H9 (cell line): Measurements from ENCODE around the gene FAM221B. TPM values are rescaled to one million over a fixed set of nuclear protein-coding genes. Genes with fewer than 3 reads are reported as not detected.

Experiments used
- DNase-seq: peaks from one replicate; pipeline ENCODE4 v3.0.0-alpha.2; 2017
- H2AFZ ChIP-seq: one replicate; pipeline ENCODE4 v1.6.1; 2013; ENCODE audit warnings: mild to moderate bottlenecking, low read length, control low read depth, moderate library complexity
- H2AK5ac ChIP-seq: 2 replicates; pipeline ENCODE4 v1.6.1; 2013; ENCODE audit warnings: low read length, control low read depth, mixed read lengths; ENCODE audit not compliant: insufficient read length
- H2BK120ac ChIP-seq: one replicate; pipeline ENCODE4 v1.6.1; 2013; ENCODE audit warnings: low read depth, mild to moderate bottlenecking, low read length, control low read depth, inconsistent platforms; ENCODE audit not compliant: poor library complexity, severe bottlenecking
- H2BK12ac ChIP-seq: 2 replicates; pipeline ENCODE4 v1.6.1; 2013; ENCODE audit warnings: low read length, control low read depth, mixed read lengths, low read depth; ENCODE audit not compliant: insufficient read length
- H2BK15ac ChIP-seq: 2 replicates; pipeline ENCODE4 v1.6.1; 2013; ENCODE audit warnings: low read depth, low read length, control low read depth
- H2BK20ac ChIP-seq: one replicate; pipeline ENCODE4 v1.6.1; 2013; ENCODE audit warnings: low read depth, mild to moderate bottlenecking, low read length, control low read depth, inconsistent platforms; ENCODE audit not compliant: poor library complexity, severe bottlenecking
- H2BK5ac ChIP-seq: 2 replicates; pipeline ENCODE4 v1.6.1; 2013; ENCODE audit warnings: low read length, control low read depth, mixed read lengths; ENCODE audit not compliant: insufficient read length
- H3K14ac ChIP-seq: 2 replicates; pipeline ENCODE4 v1.6.1; 2013; ENCODE audit warnings: low read length, control low read depth; ENCODE audit not compliant: insufficient read depth
- H3K18ac ChIP-seq: 2 replicates; pipeline ENCODE4 v1.6.1; 2013; ENCODE audit warnings: low read depth, mild to moderate bottlenecking, mixed read lengths, low read length, control low read depth; ENCODE audit not compliant: insufficient read length
- H3K23ac ChIP-seq: 2 replicates; pipeline ENCODE4 v1.6.1; 2013; ENCODE audit warnings: low read length, control low read depth, mixed read lengths, low read depth; ENCODE audit not compliant: insufficient read length
- H3K23me2 ChIP-seq: 2 replicates; pipeline ENCODE4 v1.6.1; 2013; ENCODE audit warnings: low read depth, mild to moderate bottlenecking, mixed read lengths, low read length, control low read depth; ENCODE audit not compliant: insufficient read length, poor library complexity, severe bottlenecking
- H3K27ac ChIP-seq: 2 replicates; pipeline ENCODE4 v1.5.1; 2013; ENCODE audit warnings: low read length, control low read depth, mixed read lengths, low read depth; ENCODE audit not compliant: insufficient read length
- H3K27me3 ChIP-seq: 2 replicates; pipeline ENCODE4 v1.6.1; 2013; ENCODE audit warnings: low read length, control low read depth, inconsistent platforms; ENCODE audit not compliant: insufficient read depth
- H3K4ac ChIP-seq: 2 replicates; pipeline ENCODE4 v1.6.1; 2013; ENCODE audit warnings: low read depth, mild to moderate bottlenecking, control low read depth, inconsistent platforms, low read length, moderate library complexity
- H3K4me1 ChIP-seq: 2 replicates; pipeline ENCODE4 v1.6.1; 2013; ENCODE audit warnings: low read length, control low read depth, inconsistent platforms; ENCODE audit not compliant: insufficient read depth
- H3K4me2 ChIP-seq: 2 replicates; pipeline ENCODE4 v1.6.1; 2013; ENCODE audit warnings: low read length, control low read depth, mixed read lengths; ENCODE audit not compliant: insufficient read length, insufficient read depth
- H3K56ac ChIP-seq: 2 replicates; pipeline ENCODE4 v1.6.1; 2013; ENCODE audit warnings: low read depth, mild to moderate bottlenecking, mixed read lengths, low read length, control low read depth; ENCODE audit not compliant: insufficient read length
- H3K79me1 ChIP-seq: 2 replicates; pipeline ENCODE4 v1.6.1; 2013; ENCODE audit warnings: low read depth, mild to moderate bottlenecking, moderate library complexity, low read length, control low read depth, inconsistent platforms; ENCODE audit not compliant: insufficient read depth, poor library complexity, severe bottlenecking
- H3K79me2 ChIP-seq: 2 replicates; pipeline ENCODE4 v1.6.1; 2013; ENCODE audit warnings: low read length, control low read depth, inconsistent platforms; ENCODE audit not compliant: insufficient read depth
- H3K9ac ChIP-seq: 2 replicates; pipeline ENCODE4 v1.6.1; 2013; ENCODE audit warnings: low read length, control low read depth, mixed read lengths; ENCODE audit not compliant: insufficient read length; ENCODE audit errors: extremely low read depth
- H3K9me3 ChIP-seq: one replicate; pipeline ENCODE4 v1.6.1; 2013; ENCODE audit warnings: low read depth, low read length, inconsistent platforms; ENCODE audit not compliant: control insufficient read depth
- H3T11ph ChIP-seq: one replicate; pipeline ENCODE4 v1.6.1; 2013; ENCODE audit warnings: mild to moderate bottlenecking, low read length, control low read depth, inconsistent platforms
- H4K20me1 ChIP-seq: one replicate; pipeline ENCODE4 v1.6.1; 2013; ENCODE audit not compliant: control insufficient read depth, insufficient read length, insufficient read depth
- H4K5ac ChIP-seq: 2 replicates; pipeline ENCODE4 v1.6.1; 2013; ENCODE audit warnings: low read depth, mild to moderate bottlenecking, mixed read lengths, low read length, control low read depth; ENCODE audit not compliant: insufficient read length
- H4K8ac ChIP-seq: replicated peaks from 2 replicates; pipeline ENCODE4 v1.6.1; 2013; ENCODE audit warnings: low read length, control low read depth, mixed read lengths, low read depth; ENCODE audit not compliant: insufficient read length
- H4K91ac ChIP-seq: 2 replicates; pipeline ENCODE4 v1.6.1; 2013; ENCODE audit warnings: low read depth, mild to moderate bottlenecking, moderate library complexity, mixed read lengths, low read length, control low read depth; ENCODE audit not compliant: insufficient read length
- H3K27ac Mint-ChIP-seq, 3 experiments: 2 replicates in 2 of 3; 3 replicates in 1 of 3; pipeline ENCODE4 v1.8.0; 2020 to 2021; ENCODE audit warnings: mixed read lengths in 3 of 3, mild to moderate bottlenecking in 1 of 3, moderate library complexity in 1 of 3
- H3K27me3 Mint-ChIP-seq: 2 replicates; pipeline ENCODE4 v1.8.0; 2021; ENCODE audit warnings: low read depth, mild to moderate bottlenecking, moderate library complexity, mixed read lengths
- H3K36me3 Mint-ChIP-seq, 3 experiments: 2 replicates in 2 of 3; 3 replicates in 1 of 3; pipeline ENCODE4 v1.8.0; 2020 to 2021; ENCODE audit warnings: low read depth in 3 of 3, mixed read lengths in 3 of 3; ENCODE audit not compliant: insufficient read depth in 1 of 3
- H3K4me1 Mint-ChIP-seq, 2 experiments: 2 replicates each; pipeline ENCODE4 v1.8.0; 2020; ENCODE audit warnings: mixed read lengths in 2 of 2
- H3K4me3 Mint-ChIP-seq, 2 experiments: 2 replicates in 1 of 2; 3 replicates in 1 of 2; pipeline ENCODE4 v1.8.0; 2020 to 2021; ENCODE audit warnings: mild to moderate bottlenecking in 2 of 2, mixed read lengths in 2 of 2, moderate library complexity in 1 of 2
- H3K9me3 Mint-ChIP-seq, 2 experiments: 2 replicates in 1 of 2; 3 replicates in 1 of 2; pipeline ENCODE4 v1.8.0; 2020; ENCODE audit warnings: mild to moderate bottlenecking in 2 of 2, mixed read lengths in 2 of 2, moderate library complexity in 1 of 2
- WGBS: extraction: QIAGEN DNeasy Blood & Tissue Kit; methylation state at CpG from one replicate; pipeline ENCODE4 v1.1.7; 2013; ENCODE audit warnings: missing lambda C conversion rate, low lambda C conversion rate, mixed read lengths; ENCODE audit not compliant: insufficient read length; ENCODE audit errors: extremely low coverage; 5-methylcytosine and 5-hydroxymethylcytosine counted together
- total RNA-seq: library from RNA; stranded (reverse); gene quantifications from 2 replicates; pipeline ENCODE4 v1.2.1, GENCODE V29; 2021
- TF ChIP-seq, protein P1 (sequence below): fragments of 200-600 bp; sonication (generic); conservative IDR thresholded peaks from 3 replicates; pipeline ENCODE4 v1.8.0; 2021; ENCODE audit warnings: antibody characterized with exemption, mild to moderate bottlenecking

FAM221B gene
- total RNA-seq, 1 experiment from 2014 or later = not detected

- H2AK5ac ChIP-seq = no peak overlapping the region
- no peak overlapping the region for H3K18ac ChIP-seq
- no peak overlapping the region for H4K5ac ChIP-seq
- Mint-ChIP-seq H3K27ac (no peak overlapping the region), H3K4me1 (peaks cover 23% of the 10 kb centered on the region in 2 experiments), H3K36me3 (peaks cover 0 to 3% (median 1%) of the 10 kb centered on the region in 3 experiments; a peak in 3 of 7 replicates), H3K9me3 (no peaks in the 10 kb centered on the region), H3K27me3 (peaks cover 32% of the 10 kb centered on the region), H3K4me3 (no peak overlapping the region)
- H3T11ph ChIP-seq = no peak overlapping the region
- H3K27me3 ChIP-seq = no peaks in the 10 kb centered on the region
- H4K91ac ChIP-seq = no peak overlapping the region
- H2BK5ac ChIP-seq = no peak overlapping the region
- H3K56ac ChIP-seq = no peak overlapping the region
- no peaks in the 10 kb centered on the region for H4K20me1 ChIP-seq
- no peak overlapping the region for H4K8ac ChIP-seq
- no peak overlapping the region for H3K14ac ChIP-seq
- H3K79me1 ChIP-seq = no peaks in the 10 kb centered on the region
- no peak overlapping the region for H3K4ac ChIP-seq
- no peak overlapping the region for H3K27ac ChIP-seq
- peaks cover 7% of the 10 kb centered on the region; the same call in 1 of the 2 replicates for H3K4me1 ChIP-seq
- no peak overlapping the region for H2BK20ac ChIP-seq
- no peak overlapping the region for H3K4me2 ChIP-seq
- WGBS = no CpG with 5 or more reads among the region's 8 CpGs
- TF ChIP-seq, protein P1, sequence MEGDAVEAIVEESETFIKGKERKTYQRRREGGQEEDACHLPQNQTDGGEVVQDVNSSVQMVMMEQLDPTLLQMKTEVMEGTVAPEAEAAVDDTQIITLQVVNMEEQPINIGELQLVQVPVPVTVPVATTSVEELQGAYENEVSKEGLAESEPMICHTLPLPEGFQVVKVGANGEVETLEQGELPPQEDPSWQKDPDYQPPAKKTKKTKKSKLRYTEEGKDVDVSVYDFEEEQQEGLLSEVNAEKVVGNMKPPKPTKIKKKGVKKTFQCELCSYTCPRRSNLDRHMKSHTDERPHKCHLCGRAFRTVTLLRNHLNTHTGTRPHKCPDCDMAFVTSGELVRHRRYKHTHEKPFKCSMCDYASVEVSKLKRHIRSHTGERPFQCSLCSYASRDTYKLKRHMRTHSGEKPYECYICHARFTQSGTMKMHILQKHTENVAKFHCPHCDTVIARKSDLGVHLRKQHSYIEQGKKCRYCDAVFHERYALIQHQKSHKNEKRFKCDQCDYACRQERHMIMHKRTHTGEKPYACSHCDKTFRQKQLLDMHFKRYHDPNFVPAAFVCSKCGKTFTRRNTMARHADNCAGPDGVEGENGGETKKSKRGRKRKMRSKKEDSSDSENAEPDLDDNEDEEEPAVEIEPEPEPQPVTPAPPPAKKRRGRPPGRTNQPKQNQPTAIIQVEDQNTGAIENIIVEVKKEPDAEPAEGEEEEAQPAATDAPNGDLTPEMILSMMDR = no peak
- H2BK15ac ChIP-seq = no peak overlapping the region
- no peaks in the 10 kb centered on the region for H3K9me3 ChIP-seq
- H3K9ac ChIP-seq = no peak overlapping the region
- H2AFZ ChIP-seq = no peak overlapping the region
- H3K23ac ChIP-seq = no peak overlapping the region
- no peak overlapping the region for H2BK12ac ChIP-seq
- no peak overlapping the region for H2BK120ac ChIP-seq
- H3K79me2 ChIP-seq = no peaks in the 10 kb centered on the region
- no peak for DNase-seq
- H3K23me2 ChIP-seq = no peaks in the 10 kb centered on the region
Measured at GRCh38 chr9:35864695-35865255, 36.2 kb upstream of the FAM221B start.
